HepG2 (cell line): ENCODE data around the gene PRAC1. TPM values are rescaled to one million over a fixed set of nuclear protein-coding genes. Genes with fewer than 3 reads are reported as not detected.

ENCODE experiments used
- ATAC-seq: fragments of 200-7000 bp; cut with Tn5 transposase; 3 replicates; pipeline ENCODE4 v1.9.1; 2020; ENCODE audit warnings: mild to moderate bottlenecking, moderate library complexity
- BruUV-seq: library from RNA; stranded (reverse); fragments of 400-500 nt; replicated peaks from 2 replicates; lab custom pipeline; 2021; lab: Mats Ljungman, UMichigan
- CTCF ChIA-PET: fragments of 300-600 bp; formaldehyde crosslinking; extraction: SDS; loops from one replicate; lab custom pipeline; 2021; ENCODE audit warnings: low total read pairs, inconsistent platforms, low intra/inter-chr PET ratio; lab: Yijun Ruan, JAX
- POLR2A ChIA-PET: fragments of 350-600 bp; sonication (Branson Sonifier 250); formaldehyde crosslinking; loops from one replicate; lab custom pipeline; 2020; ENCODE audit warnings: antibody characterized with exemption, inconsistent platforms; lab: Yijun Ruan, JAX
- DNase-seq: peaks from one replicate; pipeline ENCODE4 v3.0.0-alpha.2; 2015; ENCODE audit warnings: low spot score
- FAIRE-seq: peaks from 3 replicates; lab custom pipeline; 2011; peaks lifted over from hg19 to GRCh38; lab: Jason Lieb, UNC
- H2AFZ ChIP-seq: one replicate; pipeline ENCODE4 v1.6.1; 2011; ENCODE audit warnings: low read length, inconsistent platforms
- H3K27ac ChIP-seq: fragments of 300-600 bp; 3 replicates; pipeline ENCODE4 v1.8.0; 2011; ENCODE audit warnings: mixed run types, mild to moderate bottlenecking, mixed read lengths, low read length, inconsistent platforms; ENCODE audit not compliant: insufficient read depth; ENCODE audit errors: extremely low read length
- H3K27me3 ChIP-seq, 2 experiments: fragments of 200-600 bp in 1 of 2; 2 replicates in 1 of 2; 3 replicates in 1 of 2; pipeline versions ENCODE4 v1.6.0 to v1.8.0; 2011; ENCODE audit warnings: low read length in 2 of 2, mild to moderate bottlenecking in 2 of 2, moderate library complexity in 2 of 2, inconsistent platforms in 1 of 2; ENCODE audit not compliant: insufficient read depth in 2 of 2, control insufficient read depth in 1 of 2
- H3K36me3 ChIP-seq, 2 experiments: fragments of 200-600 bp in 1 of 2; replicated peaks in 1 of 2; 2 replicates in 1 of 2; 3 replicates in 1 of 2; pipeline versions ENCODE4 v1.5.1 to v1.8.0; 2011; ENCODE audit warnings: low read length in 2 of 2, inconsistent platforms in 1 of 2; ENCODE audit not compliant: insufficient read depth in 2 of 2, control insufficient read depth in 1 of 2
- H3K4me1 ChIP-seq: 2 replicates; pipeline ENCODE4 v1.5.1; 2012; ENCODE audit warnings: low read length, inconsistent platforms; ENCODE audit not compliant: insufficient read depth
- H3K4me2 ChIP-seq: 2 replicates; pipeline ENCODE4 v1.6.0; 2011; ENCODE audit warnings: low read depth, low read length, inconsistent platforms
- H3K4me3 ChIP-seq, 3 experiments: fragments of 200-600 bp in 1 of 3; sonication (generic), shearing (Covaris generic) in 1 of 3; replicated peaks in 1 of 3; 2 replicates each; pipeline ENCODE4 v1.5.1; 2011 to 2016; ENCODE audit warnings: low read length in 3 of 3, inconsistent platforms in 2 of 3, low read depth in 2 of 3, mild to moderate bottlenecking in 2 of 3, control low read depth in 1 of 3, mixed read lengths in 1 of 3; ENCODE audit not compliant: insufficient read depth in 1 of 3
- H3K79me2 ChIP-seq: one replicate; pipeline ENCODE4 v1.6.1; 2011; ENCODE audit warnings: low read length, inconsistent platforms; ENCODE audit not compliant: insufficient read depth
- H3K9ac ChIP-seq: 2 replicates; pipeline ENCODE4 v1.6.0; 2011; ENCODE audit warnings: mild to moderate bottlenecking, low read depth, low read length, inconsistent platforms; ENCODE audit not compliant: insufficient read depth
- H3K9me3 ChIP-seq: 2 replicates; pipeline ENCODE4 v1.5.1; 2012; ENCODE audit warnings: mild to moderate bottlenecking, low read length
- H4K20me1 ChIP-seq: 2 replicates; pipeline ENCODE4 v1.6.0; 2011; ENCODE audit warnings: inconsistent platforms, mild to moderate bottlenecking, low read length, moderate library complexity; ENCODE audit not compliant: insufficient read depth
- ARID2 ChIP-seq: sonication (generic); formaldehyde crosslinking; IDR thresholded peaks from 2 replicates; pipeline ENCODE4 v1.8.1; 2022; ENCODE audit warnings: mild to moderate bottlenecking, missing genetic modification reagents, borderline replicate concordance
- HOXD1 ChIP-seq: sonication (generic); formaldehyde crosslinking; IDR thresholded peaks from 2 replicates; pipeline ENCODE4 v1.5.0; 2020; ENCODE audit warnings: missing genetic modification reagents
- RXRB ChIP-seq: IDR thresholded peaks from 2 replicates; pipeline ENCODE4 v1.6.1; 2016; ENCODE audit warnings: borderline replicate concordance, missing genetic modification reagents, missing compliant biosample characterization
- ZNF235 ChIP-seq: sonication (generic); formaldehyde crosslinking; IDR thresholded peaks from 2 replicates; pipeline ENCODE4 v1.8.1; 2023; ENCODE audit warnings: mild to moderate bottlenecking, missing genetic modification reagents, borderline replicate concordance
- ZNF292 ChIP-seq: sonication (generic); formaldehyde crosslinking; IDR thresholded peaks from 2 replicates; pipeline ENCODE4 v1.8.1; 2022; ENCODE audit warnings: mild to moderate bottlenecking, low read depth, missing genetic modification reagents, borderline replicate concordance
- ZNF772 ChIP-seq: sonication (generic); formaldehyde crosslinking; IDR thresholded peaks from 2 replicates; pipeline ENCODE4 v1.5.0; 2020; ENCODE audit warnings: mild to moderate bottlenecking, missing genetic modification reagents
- whole genome bisulfite sequencing: methylation state at CpG from one replicate; pipeline ENCODE4 v1.1.6; 2017; ENCODE audit warnings: low lambda C conversion rate; 5-methylcytosine and 5-hydroxymethylcytosine counted together
- in situ Hi-C: cut with HindIII; loops from 2 replicates; pipeline ENCODE4 v1.10.0; 2017; ENCODE audit warnings: low pct_unique_long_range_greater_than_20kb; ENCODE audit not compliant: extremely low pct_ligation_motif_present
- intact Hi-C: fragments of 100-400 bp; cut with micrococcal nuclease; formaldehyde crosslinking; loops from one replicate; pipeline ENCODE4 v1.10.0; 2022; ENCODE audit not compliant: unreplicated experiment
- polyA plus RNA-seq, 8 experiments: library from polyadenylated mRNA; depleted of rRNA in 3 of 8; stranded (reverse) in 7 of 8; unstranded in 1 of 8; fragments of >200 nt; fragmentation: Illumina TruSeq in 4 of 8; extraction: Trizol in 4 of 8; gene quantifications; 2 replicates each; pipeline versions ENCODE4 v1.2.1 to v1.2.3, GENCODE V29; 2011 to 2016; ENCODE audit warnings: low read depth in 4 of 8, missing spikeins in 1 of 8, mixed read lengths in 1 of 8; ENCODE audit not compliant: insufficient read depth in 1 of 8
- total RNA-seq, 5 experiments: library from RNA; depleted of rRNA; stranded (reverse); fragments of >200 nt; fragmentation: Illumina TruSeq; extraction: Trizol; gene quantifications; 2 replicates each; pipeline ENCODE4 v1.2.3, GENCODE V29; 2016; ENCODE audit warnings: low read depth in 1 of 5
- TF ChIP-seq, protein P1 (sequence below): sonication (generic); formaldehyde crosslinking; IDR thresholded peaks from 2 replicates; pipeline ENCODE4 v1.4.0; 2020; ENCODE audit warnings: mild to moderate bottlenecking, missing genetic modification reagents
- TF ChIP-seq, protein P2 (sequence below): sonication (generic); formaldehyde crosslinking; IDR thresholded peaks from 2 replicates; pipeline ENCODE4 v1.4.0; 2020; ENCODE audit warnings: missing genetic modification reagents, borderline replicate concordance
- TF ChIP-seq, protein P3 (sequence below): sonication (generic); formaldehyde crosslinking; IDR thresholded peaks from 2 replicates; pipeline ENCODE4 v1.5.0; 2020; ENCODE audit warnings: mild to moderate bottlenecking, missing genetic modification reagents, moderate library complexity
- TF ChIP-seq, protein P4 (sequence below): IDR thresholded peaks from 2 replicates; pipeline ENCODE4 v1.6.1; 2012; ENCODE audit warnings: inconsistent platforms
- TF ChIP-seq, protein P5 (sequence below): sonication (generic); formaldehyde crosslinking; IDR thresholded peaks from 2 replicates; pipeline ENCODE4 v1.9.0; 2021; ENCODE audit warnings: missing genetic modification reagents, borderline replicate concordance

PRAC1 gene
- total and polyA plus RNA-seq, 2 of the 13 experiments (the other 11 are each of a cell fraction or from before 2014, with no cell fraction given), result not detected

DNA sequence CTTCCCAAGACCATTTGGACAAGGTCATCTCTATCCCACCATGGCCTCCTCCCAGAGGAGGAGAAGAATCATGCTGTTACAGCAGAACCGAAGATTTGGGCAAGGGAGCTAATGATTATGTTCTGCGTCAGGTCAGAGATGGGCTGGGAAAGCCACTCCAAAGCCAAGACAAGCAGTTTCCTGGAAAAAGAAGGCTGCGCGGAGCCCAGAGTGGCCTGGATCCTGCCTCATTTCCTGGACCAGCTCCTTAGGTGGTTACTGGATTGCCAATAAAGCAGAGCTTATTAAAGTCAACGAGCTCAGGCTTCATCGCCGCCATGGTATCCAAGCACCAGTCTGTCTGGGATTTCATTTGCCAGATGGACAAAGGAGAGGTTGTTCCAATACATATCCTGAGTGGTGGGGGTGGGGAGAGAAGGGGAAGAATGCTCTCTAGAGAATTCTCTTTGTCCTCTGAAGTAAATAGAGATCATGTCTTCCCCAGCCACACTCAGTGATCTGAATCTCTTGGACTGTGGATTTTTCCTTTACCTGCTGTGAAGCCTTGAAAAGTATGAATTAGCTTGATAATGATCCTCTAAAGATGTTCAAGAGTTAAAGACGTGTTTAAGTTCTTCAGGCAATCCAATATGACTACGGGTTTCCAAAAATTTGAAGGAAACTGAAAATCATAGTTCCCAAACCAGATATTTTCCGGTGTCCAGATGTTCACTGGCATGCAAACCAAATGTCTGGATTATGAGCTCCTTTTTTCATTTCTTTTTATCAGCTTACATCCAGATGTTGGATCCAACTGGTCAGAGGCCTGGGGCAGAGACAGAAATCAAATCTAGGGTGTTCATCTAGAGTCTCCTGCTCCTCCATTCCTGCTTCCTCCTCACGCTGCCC, 17.7 kb downstream of the PRAC1 start:
- H3K36me3 ChIP-seq, result no peaks in the 10 kb centered on the region
- in situ Hi-C loops, result no loop called here
- CTCF ChIA-PET, result no interaction called here
- no TSS peak for BruUV-seq
- ATAC-seq, result no peak
- no peak for DNase-seq
- TF ChIP-seq, protein P1, sequence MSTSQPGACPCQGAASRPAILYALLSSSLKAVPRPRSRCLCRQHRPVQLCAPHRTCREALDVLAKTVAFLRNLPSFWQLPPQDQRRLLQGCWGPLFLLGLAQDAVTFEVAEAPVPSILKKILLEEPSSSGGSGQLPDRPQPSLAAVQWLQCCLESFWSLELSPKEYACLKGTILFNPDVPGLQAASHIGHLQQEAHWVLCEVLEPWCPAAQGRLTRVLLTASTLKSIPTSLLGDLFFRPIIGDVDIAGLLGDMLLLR (CRISPR knock-in tag), result no peak
- TF ChIP-seq ZNF772 (CRISPR knock-in tag), result no peak
- TF ChIP-seq, protein P2, sequence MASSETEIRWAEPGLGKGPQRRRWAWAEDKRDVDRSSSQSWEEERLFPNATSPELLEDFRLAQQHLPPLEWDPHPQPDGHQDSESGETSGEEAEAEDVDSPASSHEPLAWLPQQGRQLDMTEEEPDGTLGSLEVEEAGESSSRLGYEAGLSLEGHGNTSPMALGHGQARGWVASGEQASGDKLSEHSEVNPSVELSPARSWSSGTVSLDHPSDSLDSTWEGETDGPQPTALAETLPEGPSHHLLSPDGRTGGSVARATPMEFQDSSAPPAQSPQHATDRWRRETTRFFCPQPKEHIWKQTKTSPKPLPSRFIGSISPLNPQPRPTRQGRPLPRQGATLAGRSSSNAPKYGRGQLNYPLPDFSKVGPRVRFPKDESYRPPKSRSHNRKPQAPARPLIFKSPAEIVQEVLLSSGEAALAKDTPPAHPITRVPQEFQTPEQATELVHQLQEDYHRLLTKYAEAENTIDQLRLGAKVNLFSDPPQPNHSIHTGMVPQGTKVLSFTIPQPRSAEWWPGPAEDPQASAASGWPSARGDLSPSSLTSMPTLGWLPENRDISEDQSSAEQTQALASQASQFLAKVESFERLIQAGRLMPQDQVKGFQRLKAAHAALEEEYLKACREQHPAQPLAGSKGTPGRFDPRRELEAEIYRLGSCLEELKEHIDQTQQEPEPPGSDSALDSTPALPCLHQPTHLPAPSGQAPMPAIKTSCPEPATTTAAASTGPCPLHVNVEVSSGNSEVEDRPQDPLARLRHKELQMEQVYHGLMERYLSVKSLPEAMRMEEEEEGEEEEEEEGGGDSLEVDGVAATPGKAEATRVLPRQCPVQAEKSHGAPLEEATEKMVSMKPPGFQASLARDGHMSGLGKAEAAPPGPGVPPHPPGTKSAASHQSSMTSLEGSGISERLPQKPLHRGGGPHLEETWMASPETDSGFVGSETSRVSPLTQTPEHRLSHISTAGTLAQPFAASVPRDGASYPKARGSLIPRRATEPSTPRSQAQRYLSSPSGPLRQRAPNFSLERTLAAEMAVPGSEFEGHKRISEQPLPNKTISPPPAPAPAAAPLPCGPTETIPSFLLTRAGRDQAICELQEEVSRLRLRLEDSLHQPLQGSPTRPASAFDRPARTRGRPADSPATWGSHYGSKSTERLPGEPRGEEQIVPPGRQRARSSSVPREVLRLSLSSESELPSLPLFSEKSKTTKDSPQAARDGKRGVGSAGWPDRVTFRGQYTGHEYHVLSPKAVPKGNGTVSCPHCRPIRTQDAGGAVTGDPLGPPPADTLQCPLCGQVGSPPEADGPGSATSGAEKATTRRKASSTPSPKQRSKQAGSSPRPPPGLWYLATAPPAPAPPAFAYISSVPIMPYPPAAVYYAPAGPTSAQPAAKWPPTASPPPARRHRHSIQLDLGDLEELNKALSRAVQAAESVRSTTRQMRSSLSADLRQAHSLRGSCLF (CRISPR knock-in tag), result no peak
- TF ChIP-seq, protein P3, sequence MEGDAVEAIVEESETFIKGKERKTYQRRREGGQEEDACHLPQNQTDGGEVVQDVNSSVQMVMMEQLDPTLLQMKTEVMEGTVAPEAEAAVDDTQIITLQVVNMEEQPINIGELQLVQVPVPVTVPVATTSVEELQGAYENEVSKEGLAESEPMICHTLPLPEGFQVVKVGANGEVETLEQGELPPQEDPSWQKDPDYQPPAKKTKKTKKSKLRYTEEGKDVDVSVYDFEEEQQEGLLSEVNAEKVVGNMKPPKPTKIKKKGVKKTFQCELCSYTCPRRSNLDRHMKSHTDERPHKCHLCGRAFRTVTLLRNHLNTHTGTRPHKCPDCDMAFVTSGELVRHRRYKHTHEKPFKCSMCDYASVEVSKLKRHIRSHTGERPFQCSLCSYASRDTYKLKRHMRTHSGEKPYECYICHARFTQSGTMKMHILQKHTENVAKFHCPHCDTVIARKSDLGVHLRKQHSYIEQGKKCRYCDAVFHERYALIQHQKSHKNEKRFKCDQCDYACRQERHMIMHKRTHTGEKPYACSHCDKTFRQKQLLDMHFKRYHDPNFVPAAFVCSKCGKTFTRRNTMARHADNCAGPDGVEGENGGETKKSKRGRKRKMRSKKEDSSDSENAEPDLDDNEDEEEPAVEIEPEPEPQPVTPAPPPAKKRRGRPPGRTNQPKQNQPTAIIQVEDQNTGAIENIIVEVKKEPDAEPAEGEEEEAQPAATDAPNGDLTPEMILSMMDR (CRISPR knock-in tag), result no peak
- no peak for TF ChIP-seq ARID2 (CRISPR knock-in tag)
- no peak for TF ChIP-seq ZNF292 (CRISPR knock-in tag)
- TF ChIP-seq, protein P4, sequence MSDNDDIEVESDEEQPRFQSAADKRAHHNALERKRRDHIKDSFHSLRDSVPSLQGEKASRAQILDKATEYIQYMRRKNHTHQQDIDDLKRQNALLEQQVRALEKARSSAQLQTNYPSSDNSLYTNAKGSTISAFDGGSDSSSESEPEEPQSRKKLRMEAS, result no peak
- TF ChIP-seq, protein P5, sequence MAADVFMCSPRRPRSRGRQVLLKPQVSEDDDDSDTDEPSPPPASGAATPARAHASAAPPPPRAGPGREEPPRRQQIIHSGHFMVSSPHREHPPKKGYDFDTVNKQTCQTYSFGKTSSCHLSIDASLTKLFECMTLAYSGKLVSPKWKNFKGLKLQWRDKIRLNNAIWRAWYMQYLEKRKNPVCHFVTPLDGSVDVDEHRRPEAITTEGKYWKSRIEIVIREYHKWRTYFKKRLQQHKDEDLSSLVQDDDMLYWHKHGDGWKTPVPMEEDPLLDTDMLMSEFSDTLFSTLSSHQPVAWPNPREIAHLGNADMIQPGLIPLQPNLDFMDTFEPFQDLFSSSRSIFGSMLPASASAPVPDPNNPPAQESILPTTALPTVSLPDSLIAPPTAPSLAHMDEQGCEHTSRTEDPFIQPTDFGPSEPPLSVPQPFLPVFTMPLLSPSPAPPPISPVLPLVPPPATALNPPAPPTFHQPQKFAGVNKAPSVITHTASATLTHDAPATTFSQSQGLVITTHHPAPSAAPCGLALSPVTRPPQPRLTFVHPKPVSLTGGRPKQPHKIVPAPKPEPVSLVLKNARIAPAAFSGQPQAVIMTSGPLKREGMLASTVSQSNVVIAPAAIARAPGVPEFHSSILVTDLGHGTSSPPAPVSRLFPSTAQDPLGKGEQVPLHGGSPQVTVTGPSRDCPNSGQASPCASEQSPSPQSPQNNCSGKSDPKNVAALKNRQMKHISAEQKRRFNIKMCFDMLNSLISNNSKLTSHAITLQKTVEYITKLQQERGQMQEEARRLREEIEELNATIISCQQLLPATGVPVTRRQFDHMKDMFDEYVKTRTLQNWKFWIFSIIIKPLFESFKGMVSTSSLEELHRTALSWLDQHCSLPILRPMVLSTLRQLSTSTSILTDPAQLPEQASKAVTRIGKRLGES (CRISPR knock-in tag), result no peak
- TF ChIP-seq RXRB (CRISPR knock-in tag), result no peak
- no peak for TF ChIP-seq HOXD1
- TF ChIP-seq ZNF235 (CRISPR knock-in tag), result no peak
- TF ChIP-seq, all 625 proteins: peak for 0
- Histone ChIP-seq H3K9ac (no peak overlapping the region), H3K4me2 (no peak overlapping the region), H3K27ac (no peak overlapping the region), H3K79me2 (no peaks in the 10 kb centered on the region), H2AFZ (no peak overlapping the region), H3K27me3 (peaks cover 5 to 75% of the 10 kb centered on the region in 2 experiments; a peak in 4 of 5 replicates), H3K4me1 (no peaks in the 10 kb centered on the region), H3K9me3 (no peaks in the 10 kb centered on the region), H3K4me3 (no peak overlapping the region), H4K20me1 (no peaks in the 10 kb centered on the region)
- 36% methylated on average over 11 of the region's 11 CpGs for WGBS
- FAIRE-seq, result no peak
- POLR2A ChIA-PET, result no interaction called here
- intact Hi-C loops, result no loop called here
